GM18517 (cell line): Measurements from ENCODE around the gene SORCS2.

Source experiments
- ATAC-seq: cut with Tn5 transposase; IDR thresholded peaks from one replicate; pipeline ENCODE4 v1.9.1; 2021; ENCODE audit warnings: mild to moderate bottlenecking, moderate library complexity; ENCODE audit not compliant: unreplicated experiment

SORCS2 gene

DNA sequence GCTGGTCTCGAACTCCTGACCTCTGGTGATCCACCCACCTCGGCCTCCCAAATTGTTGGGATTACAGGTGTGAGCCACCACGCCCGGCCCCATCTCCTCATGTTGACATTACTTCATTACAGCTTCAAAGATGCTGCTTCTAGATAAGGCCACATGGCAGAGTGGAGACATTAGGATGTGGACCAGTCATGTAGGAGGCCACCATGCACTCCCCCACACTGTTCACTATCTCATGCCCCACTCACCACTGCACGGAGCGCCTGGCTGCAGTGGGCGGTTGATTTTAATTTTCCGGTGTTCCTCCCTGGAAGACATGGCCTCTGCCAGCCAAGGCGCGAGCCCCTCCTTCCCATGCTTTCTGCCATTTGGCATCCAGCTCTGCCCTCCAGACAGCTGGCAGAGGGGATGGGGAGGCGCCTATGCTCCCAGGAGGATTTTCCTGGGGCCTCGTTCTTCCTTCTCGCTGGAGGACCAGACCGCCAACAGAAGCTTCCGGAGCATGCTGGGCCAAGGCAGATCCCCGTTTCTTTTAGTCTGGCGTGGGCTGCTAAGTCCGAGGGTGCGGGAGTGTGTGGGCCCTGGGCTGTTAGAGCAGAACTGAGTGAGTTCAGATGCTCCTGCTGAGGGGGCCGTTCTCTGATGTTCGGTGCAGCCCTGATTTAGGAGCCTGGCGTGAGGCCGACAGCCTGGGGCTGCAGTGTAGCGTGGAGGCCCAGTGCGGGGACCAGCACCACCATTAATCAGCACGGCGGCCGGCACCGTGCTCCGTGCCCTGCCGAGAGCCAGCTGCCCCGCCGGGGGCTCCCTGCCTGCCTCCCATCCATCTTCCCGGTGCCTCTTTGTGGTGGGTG lies 93.1 kb downstream of the SORCS2 start:
- no peak for ATAC-seq

GRCh38 chr4:7286170-7286569 lies 93.8 kb downstream of the SORCS2 start:
- ATAC-seq, result no peak

DNA sequence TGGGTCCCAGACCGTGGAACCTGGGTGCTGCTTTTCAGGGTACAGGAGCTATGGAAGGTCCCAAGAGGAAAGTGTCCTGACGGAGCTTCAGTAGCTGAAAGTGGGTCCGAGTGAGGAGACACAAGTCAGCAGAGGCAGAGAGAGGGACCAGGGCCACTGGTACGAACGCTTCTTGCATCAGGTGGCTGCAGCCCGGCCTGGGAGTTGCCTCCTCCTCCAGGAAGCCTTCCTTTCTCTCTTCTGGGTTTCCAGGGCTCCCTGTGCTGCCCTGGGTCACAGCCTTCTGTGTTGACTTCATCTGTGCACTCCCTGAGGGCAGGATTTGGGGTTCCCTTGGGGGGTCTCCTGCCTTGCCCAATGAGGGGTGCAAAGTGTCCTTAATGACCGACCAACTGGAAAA lies 94.5 kb downstream of the SORCS2 start:
- ATAC-seq, result no peak

DNA sequence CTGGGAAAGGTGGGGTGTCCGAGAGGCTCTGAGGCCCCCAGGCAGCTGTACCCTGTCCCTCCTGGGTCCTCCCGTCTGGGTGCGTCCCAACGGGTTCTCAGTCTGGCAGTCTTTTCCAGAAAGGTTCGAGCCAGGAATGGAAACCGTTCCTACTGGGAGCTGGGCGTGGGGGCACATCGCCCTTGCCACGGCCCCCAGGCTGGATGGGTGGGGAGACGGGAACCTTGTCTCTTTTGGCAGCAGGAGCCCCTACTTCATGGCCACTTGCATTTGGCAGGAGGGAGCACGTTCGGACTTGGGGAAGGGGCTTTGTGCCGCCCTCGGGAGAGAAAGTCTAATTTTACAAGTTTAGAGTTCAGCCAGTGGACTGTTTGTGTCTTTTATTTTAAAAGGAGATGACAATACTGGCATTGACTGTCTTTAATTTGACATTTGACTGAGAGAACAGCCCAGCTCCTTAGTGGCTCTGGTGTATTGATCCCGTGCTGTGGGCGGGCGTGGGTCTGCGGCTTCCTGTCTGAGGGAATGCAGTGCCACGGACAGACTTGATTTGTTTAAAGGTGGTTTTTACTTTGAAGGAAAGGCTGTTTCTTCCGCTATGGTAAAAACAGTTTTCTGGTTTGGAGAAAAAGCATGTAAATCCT lies 95.1 kb downstream of the SORCS2 start:
- no peak for ATAC-seq

- no peak for ATAC-seq
Observed at GRCh38 chr4:7287918-7288280, 95.6 kb downstream of the SORCS2 start.

GRCh38 chr4:7288751-7289523 lies 96.6 kb downstream of the SORCS2 start:
- no peak for ATAC-seq

- ATAC-seq, result no peak
Observed at GRCh38 chr4:7289589-7289988, 97.3 kb downstream of the SORCS2 start.

DNA sequence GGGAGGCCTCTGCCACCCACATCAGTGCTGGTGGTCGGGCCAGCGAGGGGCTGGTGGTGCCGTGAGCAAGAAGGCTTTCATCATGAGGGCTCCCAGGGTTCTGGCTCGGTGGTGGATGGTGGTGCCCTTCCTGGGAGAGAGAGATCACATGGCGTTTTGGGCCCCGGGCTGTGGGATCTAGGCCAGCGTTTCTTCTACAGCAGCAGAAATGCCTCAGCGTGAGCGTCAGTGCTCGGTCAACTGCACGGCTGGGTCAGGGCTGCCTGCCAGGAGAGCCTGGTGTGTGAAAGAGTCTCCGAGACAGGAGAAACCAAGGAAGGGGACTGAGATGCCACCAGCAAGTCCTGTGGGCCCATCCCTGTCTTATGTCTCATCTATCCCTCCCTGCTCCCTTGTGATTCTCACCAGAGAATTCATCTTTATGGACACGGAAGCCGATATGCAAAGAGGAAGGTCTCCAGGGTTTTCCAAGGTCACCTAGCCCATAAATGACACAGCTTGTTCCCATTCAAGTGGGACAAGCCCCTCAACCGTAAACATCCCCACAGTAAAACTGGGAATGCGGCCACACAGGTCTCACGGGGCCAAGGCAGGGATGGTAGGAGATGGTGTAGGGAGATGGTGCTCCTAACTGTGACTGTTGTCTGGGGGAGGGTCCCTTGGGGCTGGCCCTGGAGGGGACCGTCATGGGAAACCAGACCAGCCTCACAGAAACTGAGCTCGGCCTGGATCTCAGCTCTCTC lies 99.2 kb downstream of the SORCS2 start:
- no peak for ATAC-seq

DNA sequence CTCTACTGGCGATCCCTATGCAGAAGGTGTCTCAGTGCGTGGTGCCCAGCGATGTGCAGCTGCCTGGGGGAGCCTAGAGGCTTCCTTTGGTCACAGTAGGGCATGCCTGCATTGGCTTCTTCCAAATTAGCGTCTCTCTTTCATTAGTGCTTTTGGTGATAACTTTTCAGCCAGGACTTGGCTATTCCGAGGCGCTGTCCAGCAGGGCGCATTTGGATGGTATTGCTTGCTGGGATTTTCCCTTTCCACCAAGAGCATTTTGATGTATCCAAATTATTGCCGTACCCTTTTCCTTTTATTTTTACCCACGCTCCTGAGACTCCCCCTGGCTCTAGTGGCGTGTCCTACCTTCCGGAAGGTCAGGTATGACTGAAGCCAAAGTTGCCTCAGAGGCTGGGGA lies 101.4 kb downstream of the SORCS2 start:
- no peak for ATAC-seq

- ATAC-seq, result no peak
Observed at GRCh38 chr4:7294176-7294756, 101.9 kb downstream of the SORCS2 start.

DNA sequence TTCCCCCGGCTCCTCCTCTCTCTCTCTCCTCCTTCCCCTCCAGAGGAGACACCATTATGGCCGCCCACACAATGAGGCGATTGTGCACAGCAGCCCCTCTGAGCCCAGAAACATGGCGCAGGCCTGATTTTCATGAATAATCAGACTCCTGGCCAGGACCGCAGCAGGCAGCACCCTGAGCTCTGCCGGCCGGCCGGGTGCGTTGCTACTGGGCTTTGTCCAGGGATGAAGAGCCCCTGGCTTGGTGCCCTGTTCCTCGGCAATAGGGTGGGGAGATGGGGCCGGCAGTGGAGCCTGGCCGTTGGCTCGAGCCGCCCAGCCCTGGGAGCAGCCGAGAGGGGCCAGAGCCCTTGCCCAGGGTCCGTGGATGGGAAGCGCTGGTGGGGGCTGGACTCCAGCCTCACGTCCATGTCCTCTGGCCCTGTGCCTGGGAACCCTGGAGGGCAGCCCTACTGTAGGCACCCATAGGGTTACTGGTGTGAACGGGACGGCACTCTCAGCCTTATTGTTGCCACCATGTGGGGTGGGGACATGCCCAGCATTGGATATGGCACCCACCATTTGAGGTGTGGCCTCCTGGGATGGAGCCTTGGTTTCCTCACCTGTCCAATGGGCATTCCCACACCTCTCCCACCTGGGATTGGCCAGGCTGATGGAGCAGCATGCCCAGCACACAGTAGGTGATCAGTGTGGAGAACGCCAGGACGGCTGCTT lies 103.0 kb downstream of the SORCS2 start:
- no peak for ATAC-seq

DNA sequence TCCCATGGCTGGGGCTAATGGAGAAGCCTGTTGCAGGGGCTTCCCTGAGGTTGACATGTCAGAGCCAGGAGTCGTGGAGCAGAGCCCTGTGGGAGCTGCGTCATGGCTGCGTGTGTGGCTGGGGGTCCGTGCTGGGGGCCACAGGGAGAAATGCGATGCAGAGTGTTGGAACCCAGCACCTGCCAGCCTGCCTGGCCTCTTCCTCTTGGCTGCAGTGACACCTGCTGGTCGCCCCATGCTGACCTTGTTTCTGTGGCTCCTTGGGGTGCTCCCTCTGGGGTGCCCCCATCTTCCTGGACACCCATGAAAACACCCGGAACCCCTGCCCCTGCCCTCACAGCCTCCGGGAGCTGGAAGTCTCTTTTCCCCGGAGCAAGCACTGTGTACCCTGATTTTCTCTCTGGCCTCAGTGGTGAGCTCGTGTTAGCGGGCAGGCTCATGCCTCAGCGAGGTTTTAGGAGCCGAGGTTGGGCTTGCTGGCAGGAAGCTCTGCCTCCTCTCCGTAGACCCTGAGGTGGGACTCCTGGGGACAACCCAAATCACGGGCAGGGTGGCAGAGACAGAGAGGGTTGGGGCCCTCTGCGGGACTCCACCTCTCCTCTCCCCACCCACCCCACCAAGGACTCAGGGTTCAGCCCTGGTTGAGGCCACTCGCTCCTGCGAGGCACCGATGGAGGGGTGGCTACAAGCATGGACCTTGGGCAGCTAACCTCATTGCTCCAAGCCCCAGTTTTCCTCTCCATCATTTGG lies 103.7 kb downstream of the SORCS2 start:
- ATAC-seq, result no peak

- no peak for ATAC-seq
Observed at GRCh38 chr4:7296661-7297335, 104.5 kb downstream of the SORCS2 start.

DNA sequence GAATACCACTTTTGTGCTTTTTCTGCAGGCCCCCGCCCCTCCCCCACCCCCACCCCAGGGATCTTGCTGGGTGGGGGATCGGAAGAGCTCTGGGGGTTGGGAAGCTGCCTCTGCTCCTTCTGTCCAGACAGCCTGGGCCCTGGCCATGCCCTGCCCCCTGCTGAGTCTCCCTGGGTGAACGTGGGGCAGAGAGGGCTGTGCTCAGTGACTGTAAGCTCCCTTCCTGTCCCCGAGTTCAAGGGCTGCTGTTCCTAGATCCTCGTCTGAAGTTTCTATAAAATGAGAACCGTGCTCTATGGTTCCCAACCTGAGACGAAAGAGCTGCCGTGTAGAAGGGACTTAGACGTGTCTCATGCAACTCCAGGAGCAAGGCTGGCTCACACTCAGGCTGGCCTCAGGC lies 105.0 kb downstream of the SORCS2 start:
- no peak for ATAC-seq

DNA sequence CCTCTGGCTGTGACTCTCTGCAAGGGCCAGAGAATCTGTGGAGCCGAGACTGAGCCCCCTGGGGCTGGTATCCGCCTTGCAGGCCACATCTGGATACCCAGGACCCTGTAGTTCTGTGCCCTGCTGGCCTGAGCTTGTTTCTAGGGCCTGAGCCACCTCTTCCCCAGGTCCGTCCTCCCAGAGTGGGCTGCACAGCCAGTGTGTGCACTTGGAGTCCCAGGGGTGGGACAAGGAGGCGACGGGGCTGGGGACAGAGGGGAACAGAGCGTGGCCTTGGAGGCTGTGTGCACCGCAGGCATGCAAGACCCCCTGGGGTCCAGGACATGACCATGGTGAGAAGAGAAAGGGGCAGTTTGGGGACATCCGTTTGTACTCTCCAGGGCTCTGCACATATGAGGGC lies 105.5 kb downstream of the SORCS2 start:
- ATAC-seq, result no peak

DNA sequence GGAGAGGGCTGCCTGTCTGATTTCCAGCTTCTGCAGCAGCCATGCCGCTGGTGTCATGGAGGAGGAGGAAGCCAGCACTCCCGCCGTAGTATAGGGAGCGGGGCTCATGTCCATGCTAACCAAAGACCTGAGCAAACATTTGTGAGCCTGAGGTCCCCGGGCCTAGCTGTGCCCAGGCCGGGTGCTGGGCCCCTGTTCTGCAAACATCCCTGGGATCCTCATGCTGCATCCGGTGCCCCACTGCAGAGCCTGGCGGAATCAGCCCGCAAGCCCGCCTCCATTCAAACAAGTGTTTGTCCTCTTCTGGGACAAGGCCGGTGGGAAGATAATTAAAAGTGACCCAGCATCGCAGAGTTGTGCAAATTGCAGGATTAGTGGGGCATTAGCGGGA lies 106.3 kb downstream of the SORCS2 start:
- ATAC-seq, result no peak

GRCh38 chr4:7299010-7299907 lies 106.9 kb downstream of the SORCS2 start:
- no peak for ATAC-seq
